CD4-positive, alpha-beta T cell (primary cell): Measurements from ENCODE around the gene OSBPL3. TPM values are rescaled to one million over a fixed set of nuclear protein-coding genes. Genes with fewer than 3 reads are reported as not detected.

ENCODE experiments used
- ATAC-seq: fragments of 200-7000 bp; cut with Tn5 transposase; one replicate; pipeline ENCODE4 v1.10.0; 2022; ENCODE audit warnings: mild to moderate bottlenecking; ENCODE audit not compliant: poor library complexity
- CTCF ChIA-PET: fragments of 350-600 bp; sonication (Branson Sonifier 250); formaldehyde crosslinking; loops from one replicate; lab custom pipeline; 2021; ENCODE audit warnings: antibody characterized with exemption, inconsistent platforms; lab: Charles Lee
- POLR2A ChIA-PET: fragments of 350-600 bp; sonication (Branson Sonifier 250); formaldehyde crosslinking; loops from one replicate; lab custom pipeline; 2021; ENCODE audit warnings: antibody characterized with exemption, inconsistent platforms; lab: Charles Lee
- DNase-seq, 14 experiments: peaks; one replicate each; pipeline ENCODE4 v3.0.0-alpha.2; 2013 to 2020; ENCODE audit warnings: mixed read lengths in 2 of 14
- H3K27ac ChIP-seq, 2 donors: one replicate each; pipeline versions ENCODE4 v1.5.1 to v1.7.0; 2013; ENCODE audit warnings: low read length in 2 of 2, low read depth in 1 of 2, mild to moderate bottlenecking in 1 of 2
- H3K27me3 ChIP-seq, 2 experiments: 1 replicate in 1 of 2; 2 replicates in 1 of 2; pipeline versions ENCODE4 v1.6.1 to v1.7.0; 2013; ENCODE audit warnings: low read length in 2 of 2, control low read depth in 1 of 2, mild to moderate bottlenecking in 1 of 2, moderate library complexity in 1 of 2; ENCODE audit not compliant: insufficient read depth in 2 of 2, control insufficient read depth in 1 of 2
- H3K36me3 ChIP-seq: one replicate; pipeline ENCODE4 v1.6.1; 2013; ENCODE audit warnings: low read length, control low read depth; ENCODE audit not compliant: insufficient read depth
- H3K4me1 ChIP-seq: one replicate; pipeline ENCODE4 v1.6.1; 2013; ENCODE audit warnings: low read length, control low read depth; ENCODE audit not compliant: insufficient read depth
- H3K4me3 ChIP-seq: one replicate; pipeline ENCODE4 v1.5.1; 2013; ENCODE audit warnings: mild to moderate bottlenecking, low read length, moderate library complexity
- H3K9me3 ChIP-seq, 2 experiments: 1 replicate in 1 of 2; 2 replicates in 1 of 2; pipeline versions ENCODE4 v1.6.1 to v1.7.0; 2013; ENCODE audit warnings: low read length in 2 of 2, mild to moderate bottlenecking in 2 of 2, control low read depth in 1 of 2, moderate library complexity in 1 of 2; ENCODE audit not compliant: control insufficient read depth in 1 of 2, insufficient read depth in 1 of 2
- H3K27ac Mint-ChIP-seq: one replicate; pipeline ENCODE4 v1.8.0; 2020; ENCODE audit warnings: mixed read lengths
- H3K27me3 Mint-ChIP-seq: one replicate; pipeline ENCODE4 v1.8.0; 2021; ENCODE audit warnings: mixed read lengths
- H3K36me3 Mint-ChIP-seq: one replicate; pipeline ENCODE4 v1.8.0; 2021; ENCODE audit warnings: low read depth, mixed read lengths
- H3K4me1 Mint-ChIP-seq: one replicate; pipeline ENCODE4 v1.8.0; 2021; ENCODE audit warnings: low read depth, mixed read lengths
- H3K4me3 Mint-ChIP-seq: one replicate; pipeline ENCODE4 v1.8.0; 2020; ENCODE audit warnings: mild to moderate bottlenecking, mixed read lengths
- H3K9me3 Mint-ChIP-seq: one replicate; pipeline ENCODE4 v1.8.0; 2020; ENCODE audit warnings: mixed read lengths
- CTCF ChIP-seq: fragments of 200-600 bp; IDR thresholded peaks from one replicate; pipeline ENCODE4 v1.8.0; 2022; ENCODE audit warnings: antibody characterized with exemption, mild to moderate bottlenecking
- intact Hi-C, 2 experiments: fragments of 100-400 bp; cut with DNase I in 1 of 2; cut with micrococcal nuclease in 1 of 2; formaldehyde crosslinking; loops; one replicate each; pipeline versions ENCODE4 v1.15.1 to v1.9.0; 2023 to 2025; cut with DNase I, micrococcal nuclease
- total RNA-seq, 174 experiments: library from RNA in 2 of 174; stranded (reverse) in 2 of 174; gene quantifications; one replicate each; pipeline ENCODE4 v1.2.3 and lab custom pipeline; 2021 to 2026

OSBPL3 gene
- total RNA-seq, 2 experiments from 2014 or later = 25.4 to 25.9 TPM

GRCh38 chr7:24908727-24909126 is 71.3 kb downstream of the OSBPL3 start:
- H3K36me3 ChIP-seq = no peaks in the 10 kb centered on the region
- Mint-ChIP-seq H3K4me3 (no peak overlapping the region), H3K36me3 (no peaks in the 10 kb centered on the region), H3K9me3 (no peaks in the 10 kb centered on the region), H3K4me1 (peaks cover 45% of the 10 kb centered on the region), H3K27ac (no peak overlapping the region), H3K27me3 (no peaks in the 10 kb centered on the region)
- no peaks in the 10 kb centered on the region for H3K9me3 ChIP-seq
- POLR2A ChIA-PET = interaction anchor here (2.3 kb wide), 1 partner anchor 216 kb away, joined by 7 read pairs; the partner anchor contains the start of gene CYCS
- no peak overlapping the region for H3K4me3 ChIP-seq
- H3K4me1 ChIP-seq = peaks cover 71% of the 10 kb centered on the region
- intact Hi-C loops = loop anchor here (5.0 kb wide), 3 partner anchors 69 to 86 kb away; partner anchors contain the start of gene OSBPL3 (in 1 of the 2)
- no peak for ATAC-seq
- TF ChIP-seq CTCF = no peak
- no peak for DNase-seq
- CTCF ChIA-PET = interaction anchor here (1.1 to 2.8 kb wide), 3 partner anchors 12 to 88 kb away, joined by 3 to 12 read pairs (median 3); no protein-coding TSS in a partner anchor
- H3K27ac ChIP-seq = no peak overlapping the region
- H3K27me3 ChIP-seq = no peaks in the 10 kb centered on the region

- DNase-seq (peak in 1 of 14 experiments; percentile 24), ATAC-seq (no peak)
- TF ChIP-seq CTCF = no peak
- Histone ChIP-seq H3K36me3 (no peaks in the 10 kb centered on the region), H3K9me3 (no peaks in the 10 kb centered on the region), H3K27ac (no peak overlapping the region), H3K27me3 (no peaks in the 10 kb centered on the region), H3K4me3 (peak overlapping the region; percentile 15), H3K4me1 (peaks cover 68% of the 10 kb centered on the region)
- Mint-ChIP-seq H3K27ac (no peak overlapping the region), H3K36me3 (no peaks in the 10 kb centered on the region), H3K9me3 (no peaks in the 10 kb centered on the region), H3K27me3 (no peaks in the 10 kb centered on the region), H3K4me1 (peaks cover 39% of the 10 kb centered on the region), H3K4me3 (no peak overlapping the region)
- ChIA-PET POLR2A (interaction anchor here (2.3 kb wide), 1 partner anchor 217 kb away, joined by 7 read pairs; the partner anchor contains the start of gene CYCS), CTCF (interaction anchor here (1.4 to 2.8 kb wide), 2 partner anchors 12 to 87 kb away, joined by 3 to 12 read pairs; no protein-coding TSS in a partner anchor)
- intact Hi-C loops = loop anchor here (5.0 kb wide), 3 partner anchors 69 to 86 kb away; partner anchors contain the start of gene OSBPL3 (in 1 of the 2)
Measured at GRCh38 chr7:24908166-24908565, 71.8 kb downstream of the OSBPL3 start.

GRCh38 chr7:24907311-24907886 is 72.6 kb downstream of the OSBPL3 start:
- intact Hi-C loops = loop anchor here (5.0 kb wide), 3 partner anchors 70 to 85 kb away; partner anchors contain the start of gene OSBPL3 (in 1 of the 2)
- Histone ChIP-seq H3K27me3 (no peaks in the 10 kb centered on the region), H3K4me3 (peak overlapping the region; percentile 9), H3K36me3 (no peaks in the 10 kb centered on the region), H3K9me3 (no peaks in the 10 kb centered on the region), H3K27ac (no peak overlapping the region), H3K4me1 (peaks cover 60% of the 10 kb centered on the region)
- Mint-ChIP-seq H3K9me3 (no peaks in the 10 kb centered on the region), H3K4me1 (peaks cover 32% of the 10 kb centered on the region), H3K4me3 (no peak overlapping the region), H3K36me3 (no peaks in the 10 kb centered on the region), H3K27me3 (no peaks in the 10 kb centered on the region), H3K27ac (no peak overlapping the region)
- ATAC-seq = peak; percentile 76
- no peak for TF ChIP-seq CTCF
- ChIA-PET POLR2A (no interaction called here), CTCF (interaction anchor here (1.4 to 2.8 kb wide), 2 partner anchors 11 to 86 kb away, joined by 3 to 12 read pairs; no protein-coding TSS in a partner anchor)
- peak in 7 of 14 experiments; percentile 3 to 73 (median 44) for DNase-seq
